SW 1271 (cell line): Measurements from ENCODE around the gene STK32B.
"Not testable (repeated sequence)": the region's sequence is repeated elsewhere in the genome, so short reads cannot be mapped to it uniquely, and the experiment has no call there.

Source experiments
- DNase-seq, 2 experiments: peaks; one replicate each; lab custom pipeline; 2025; lab: John Stamatoyannopoulos, UW

STK32B gene

GRCh38 chr4:5260121-5260520, 208.8 kb downstream of the STK32B start:
- no peak for DNase-seq

GRCh38 chr4:5261866-5262265, 210.6 kb downstream of the STK32B start:
- DNase-seq, result no peak

- no peak for DNase-seq
Observed at GRCh38 chr4:5266991-5267390, 215.7 kb downstream of the STK32B start.

DNA sequence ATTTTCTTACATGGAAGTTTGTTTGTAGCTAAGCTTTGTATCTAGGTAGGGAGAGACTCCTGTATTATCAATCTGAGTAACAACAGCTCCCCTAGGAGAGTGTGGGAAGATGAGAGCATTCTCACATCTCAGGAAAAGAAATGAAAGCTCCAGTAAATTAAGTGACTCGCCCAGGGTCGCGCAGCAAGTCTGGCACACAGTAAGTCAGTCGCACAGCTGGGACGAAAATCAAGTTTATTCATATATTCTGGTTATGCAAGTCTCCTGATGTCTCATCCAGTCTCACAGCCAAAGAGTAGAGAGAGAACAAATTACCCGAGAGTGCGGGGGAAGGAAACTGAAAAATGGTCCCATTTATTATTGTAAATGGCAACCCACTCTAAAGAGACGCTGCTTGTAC, 216.1 kb downstream of the STK32B start:
- no peak for DNase-seq

- DNase-seq, result no peak
Observed at GRCh38 chr4:5276475-5277075, 225.3 kb downstream of the STK32B start.

GRCh38 chr4:5277079-5277478, 225.8 kb downstream of the STK32B start:
- DNase-seq, result no peak

DNA sequence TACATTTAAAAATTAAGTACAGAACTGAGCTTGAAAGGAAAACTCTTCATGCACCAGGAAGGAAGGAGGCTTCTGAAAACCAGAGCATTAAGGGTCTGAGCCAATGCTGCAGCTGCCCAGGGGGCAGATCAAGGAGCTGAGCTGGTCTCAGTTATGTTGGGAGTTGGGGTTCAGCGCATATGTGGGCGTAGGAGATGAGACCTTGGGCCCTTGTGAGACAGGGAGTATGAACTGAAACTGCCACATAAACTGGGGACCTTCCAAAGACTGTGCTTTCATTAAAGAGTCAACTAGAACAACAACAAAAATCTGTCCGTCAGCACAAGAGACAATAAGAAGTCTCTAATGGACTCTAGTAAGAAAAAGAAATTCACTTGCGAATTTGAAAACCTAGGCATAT, 226.9 kb downstream of the STK32B start:
- DNase-seq, result no peak

DNA sequence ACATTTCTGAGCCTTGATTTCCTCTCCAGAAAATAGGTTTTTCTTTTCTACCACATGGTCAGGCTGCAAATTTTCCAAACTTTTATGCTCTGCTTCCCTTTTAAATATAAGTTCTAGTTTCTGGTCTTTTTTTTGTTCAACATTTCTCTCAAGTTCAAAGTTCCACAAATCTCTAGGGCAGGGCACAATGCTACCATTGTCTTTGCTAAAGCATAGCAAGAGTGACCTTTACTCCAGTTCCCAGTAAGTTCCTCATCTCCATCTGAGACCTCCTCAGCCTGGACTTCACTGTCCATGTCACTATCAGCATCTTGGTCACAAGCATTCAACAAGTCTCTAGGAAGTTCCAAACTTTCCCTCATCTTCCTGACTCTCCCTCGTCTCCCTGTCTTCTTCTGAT, 228.8 kb downstream of the STK32B start:
- not testable (repeated sequence) for DNase-seq

- DNase-seq, result no peak
Observed at GRCh38 chr4:5280828-5281227, 229.5 kb downstream of the STK32B start.

DNA sequence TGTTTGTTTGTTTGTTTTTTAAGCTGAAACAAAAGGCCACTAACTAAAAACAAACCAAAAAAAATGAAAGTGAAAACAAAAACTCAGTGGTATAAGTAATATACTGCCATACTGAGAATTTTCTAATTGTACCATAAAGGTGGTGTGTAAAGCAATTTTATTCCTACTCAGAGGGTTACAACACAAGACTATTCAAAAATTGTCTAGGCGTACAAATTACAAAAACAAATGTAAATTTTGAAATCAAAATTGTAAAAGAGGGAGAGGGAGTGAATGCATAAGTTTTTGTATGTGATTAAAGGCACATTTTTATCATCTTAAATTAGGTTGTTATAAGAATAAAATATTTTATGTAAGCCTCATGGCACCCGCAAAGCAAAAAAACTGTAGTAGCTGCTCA, 232.6 kb downstream of the STK32B start:
- no peak for DNase-seq

GRCh38 chr4:5284517-5284916, 233.2 kb downstream of the STK32B start:
- no peak for DNase-seq

DNA sequence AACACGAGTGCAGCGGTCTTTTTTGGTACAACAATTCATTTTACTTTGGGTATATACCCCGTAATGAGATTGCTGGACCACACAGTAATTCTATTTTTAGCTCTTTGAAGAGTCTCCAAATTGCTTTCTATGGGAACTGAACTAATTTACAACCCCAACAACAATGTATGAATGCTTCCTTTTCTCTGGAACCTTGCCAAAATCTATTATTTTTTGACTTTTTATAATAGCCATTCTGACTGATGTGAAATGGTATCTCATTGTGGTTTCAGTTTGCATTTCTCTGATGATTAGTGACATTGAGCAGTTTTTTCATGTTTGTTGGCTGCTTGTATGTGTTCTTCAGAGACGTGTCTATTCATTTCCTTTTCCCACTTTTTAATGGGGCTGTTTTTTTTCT, 240.8 kb downstream of the STK32B start:
- no peak for DNase-seq

DNA sequence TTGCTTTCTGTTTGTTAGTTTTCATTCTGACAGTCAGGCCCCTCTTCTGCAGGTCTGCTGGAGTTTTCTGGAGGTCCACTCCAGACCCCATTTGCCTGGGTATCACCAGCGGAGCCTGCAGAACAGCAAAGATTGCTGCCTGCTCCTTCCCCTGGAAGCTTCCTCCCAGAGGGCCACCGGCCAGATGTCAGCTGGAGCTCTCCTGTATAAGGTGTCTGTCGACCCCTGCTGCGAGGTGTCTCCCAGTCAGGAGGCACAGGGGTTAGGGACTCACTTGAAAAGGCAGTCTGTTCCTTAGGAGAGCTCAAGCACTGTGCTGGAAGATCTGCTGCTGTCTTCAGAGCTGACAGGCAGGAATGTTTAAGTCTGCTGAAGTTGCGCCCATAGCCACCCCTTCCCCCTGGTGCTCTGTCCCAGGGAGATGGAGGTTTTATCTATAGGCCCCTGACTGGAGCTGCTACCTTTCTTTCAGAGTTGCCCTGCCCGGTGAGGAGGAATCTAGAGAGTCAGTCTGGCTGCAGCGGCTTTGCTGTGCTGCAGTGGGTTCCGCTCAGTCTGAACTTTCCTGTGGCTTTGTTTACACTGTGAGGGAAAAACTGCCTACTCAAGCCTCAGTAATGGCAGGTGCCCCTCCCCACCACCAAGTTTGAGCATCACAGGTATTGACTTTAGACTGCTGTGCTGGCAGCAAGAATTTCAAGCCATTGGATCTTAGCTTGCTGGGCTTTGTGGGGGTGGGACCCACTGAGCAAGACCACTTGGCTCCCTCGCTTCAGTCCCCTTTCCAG, 246.9 kb downstream of the STK32B start:
- not testable (repeated sequence) for DNase-seq

GRCh38 chr4:5300283-5300682, 249.0 kb downstream of the STK32B start:
- DNase-seq, result no peak

GRCh38 chr4:5307928-5308327, 256.6 kb downstream of the STK32B start:
- DNase-seq, result no peak

- no peak for DNase-seq
Observed at GRCh38 chr4:5322321-5322720, 271.0 kb downstream of the STK32B start.

GRCh38 chr4:5330339-5330989, 279.2 kb downstream of the STK32B start:
- DNase-seq, result no peak

DNA sequence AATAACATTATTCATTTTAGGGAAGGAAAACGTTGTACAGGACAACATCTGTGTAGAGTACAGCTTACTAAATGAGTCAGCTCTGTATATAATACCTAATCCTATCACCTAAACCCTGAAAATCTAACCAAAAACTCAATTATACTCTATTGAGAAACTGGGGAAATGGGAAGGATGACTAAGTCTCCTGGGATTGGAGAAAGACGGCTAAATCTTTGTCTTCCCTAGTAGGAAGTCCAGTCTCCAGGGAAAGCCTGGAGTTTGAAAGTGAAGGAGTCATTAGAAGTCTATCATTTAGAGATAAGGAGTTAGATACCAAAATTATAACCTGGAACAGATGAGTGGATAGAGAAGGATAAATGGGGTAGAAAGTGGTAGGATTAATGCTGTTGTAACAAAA, 286.5 kb downstream of the STK32B start:
- no peak for DNase-seq

GRCh38 chr4:5338531-5338930, 287.3 kb downstream of the STK32B start:
- no peak for DNase-seq

GRCh38 chr4:5340991-5341451, 289.7 kb downstream of the STK32B start:
- no peak for DNase-seq

- no peak for DNase-seq
Observed at GRCh38 chr4:5341526-5341925, 290.2 kb downstream of the STK32B start.

GRCh38 chr4:5355846-5356245, 304.6 kb downstream of the STK32B start:
- DNase-seq, result no peak

DNA sequence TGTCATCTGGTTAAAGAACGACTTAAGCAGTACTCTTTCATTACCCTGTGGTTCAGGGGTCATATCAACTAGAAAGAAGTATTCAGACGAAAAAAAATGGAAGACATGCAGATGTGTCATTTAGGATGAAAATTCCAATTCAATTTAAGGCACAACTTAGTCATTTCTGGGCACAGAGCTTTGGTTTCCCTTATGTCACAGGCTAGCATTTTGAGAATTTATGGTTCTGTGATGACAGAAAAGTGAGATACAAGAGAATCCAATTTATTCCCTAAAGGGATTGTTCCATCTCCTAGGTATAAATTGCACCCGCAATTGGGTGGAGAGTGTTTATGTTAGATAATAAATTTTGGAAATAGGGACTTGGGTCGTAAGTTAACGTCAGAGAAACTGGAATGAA, 306.6 kb downstream of the STK32B start:
- no peak for DNase-seq
